Peyer's patch (tissue), 4 donors: ENCODE data around the gene CYP27A1. TPM values are rescaled to one million over a fixed set of nuclear protein-coding genes. Genes with fewer than 3 reads are reported as not detected.

ENCODE experiments used
- DNase-seq, 3 donors: peaks; one replicate each; pipeline ENCODE4 v3.0.0-alpha.2; 2017 to 2019
- H3K27ac ChIP-seq, 4 donors: fragments of 200-600 bp; sonication (generic); one replicate each; pipeline ENCODE4 v1.5.1; 2016 to 2019
- H3K27me3 ChIP-seq, 2 donors: fragments of 200-600 bp; sonication (generic); one replicate each; pipeline ENCODE4 v1.5.1; 2019
- H3K36me3 ChIP-seq, 3 donors: fragments of 200-600 bp; sonication (generic); one replicate each; pipeline ENCODE4 v1.5.1; 2016 to 2019
- H3K4me1 ChIP-seq, 4 donors: fragments of 200-600 bp; sonication (generic); one replicate each; pipeline ENCODE4 v1.5.1; 2016 to 2019
- H3K4me3 ChIP-seq, 4 donors: fragments of 200-600 bp; sonication (generic); 1 replicate in 3 of 4; 2 replicates in 1 of 4; pipeline ENCODE4 v1.5.1; 2016 to 2019; ENCODE audit warnings: mild to moderate bottlenecking in 1 of 4
- H3K9me3 ChIP-seq, 4 donors: fragments of 200-600 bp; sonication (generic); one replicate each; pipeline ENCODE4 v1.5.1; 2016 to 2019; ENCODE audit warnings: mild to moderate bottlenecking in 1 of 4
- POLR2A ChIP-seq, 2 donors: fragments of 450-650 bp; IDR thresholded peaks; one replicate each; pipeline ENCODE4 v1.5.1; 2017; ENCODE audit warnings: antibody characterized with exemption in 2 of 2, mild to moderate bottlenecking in 2 of 2, moderate library complexity in 2 of 2
- total RNA-seq, 4 donors: library from RNA; depleted of rRNA; stranded (reverse); fragments of >200 nt; gene quantifications; one replicate each; pipeline ENCODE4 v1.1.0, GENCODE V29; 2016
- TF ChIP-seq, protein P1 (sequence below), 6 experiments: fragments of 450-650 bp in 4 of 6; fragments of 200-600 bp in 2 of 6; sonication (generic) in 1 of 6; IDR thresholded peaks; one replicate each; pipeline ENCODE4 v1.5.1; 2017 to 2019; ENCODE audit warnings: antibody characterized with exemption in 6 of 6, mild to moderate bottlenecking in 3 of 6, moderate library complexity in 1 of 6

Gene CYP27A1
- total RNA-seq, 4 donors from 2014 or later: 68.5 to 277 (median 168) TPM

- no peak overlapping the region for H3K27ac ChIP-seq
- no peak for TF ChIP-seq POLR2A (IDR thresholded peaks at IDR 0.05)
- TF ChIP-seq, protein P1, sequence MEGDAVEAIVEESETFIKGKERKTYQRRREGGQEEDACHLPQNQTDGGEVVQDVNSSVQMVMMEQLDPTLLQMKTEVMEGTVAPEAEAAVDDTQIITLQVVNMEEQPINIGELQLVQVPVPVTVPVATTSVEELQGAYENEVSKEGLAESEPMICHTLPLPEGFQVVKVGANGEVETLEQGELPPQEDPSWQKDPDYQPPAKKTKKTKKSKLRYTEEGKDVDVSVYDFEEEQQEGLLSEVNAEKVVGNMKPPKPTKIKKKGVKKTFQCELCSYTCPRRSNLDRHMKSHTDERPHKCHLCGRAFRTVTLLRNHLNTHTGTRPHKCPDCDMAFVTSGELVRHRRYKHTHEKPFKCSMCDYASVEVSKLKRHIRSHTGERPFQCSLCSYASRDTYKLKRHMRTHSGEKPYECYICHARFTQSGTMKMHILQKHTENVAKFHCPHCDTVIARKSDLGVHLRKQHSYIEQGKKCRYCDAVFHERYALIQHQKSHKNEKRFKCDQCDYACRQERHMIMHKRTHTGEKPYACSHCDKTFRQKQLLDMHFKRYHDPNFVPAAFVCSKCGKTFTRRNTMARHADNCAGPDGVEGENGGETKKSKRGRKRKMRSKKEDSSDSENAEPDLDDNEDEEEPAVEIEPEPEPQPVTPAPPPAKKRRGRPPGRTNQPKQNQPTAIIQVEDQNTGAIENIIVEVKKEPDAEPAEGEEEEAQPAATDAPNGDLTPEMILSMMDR (IDR thresholded peaks at IDR 0.05): no peak
- H3K4me3 ChIP-seq: no peak overlapping the region
- H3K9me3 ChIP-seq: no peaks in the 10 kb centered on the region
- H3K4me1 ChIP-seq: peaks cover 0 to 16% (median 11%) of the 10 kb centered on the region in 4 donors
- DNase-seq: no peak
- peaks cover 0 to 30% of the 10 kb centered on the region in 2 donors for H3K27me3 ChIP-seq
- no peaks in the 10 kb centered on the region for H3K36me3 ChIP-seq
These were observed 76.1 kb downstream of the CYP27A1 start for GRCh38 chr2:218858138-218858445.

DNA sequence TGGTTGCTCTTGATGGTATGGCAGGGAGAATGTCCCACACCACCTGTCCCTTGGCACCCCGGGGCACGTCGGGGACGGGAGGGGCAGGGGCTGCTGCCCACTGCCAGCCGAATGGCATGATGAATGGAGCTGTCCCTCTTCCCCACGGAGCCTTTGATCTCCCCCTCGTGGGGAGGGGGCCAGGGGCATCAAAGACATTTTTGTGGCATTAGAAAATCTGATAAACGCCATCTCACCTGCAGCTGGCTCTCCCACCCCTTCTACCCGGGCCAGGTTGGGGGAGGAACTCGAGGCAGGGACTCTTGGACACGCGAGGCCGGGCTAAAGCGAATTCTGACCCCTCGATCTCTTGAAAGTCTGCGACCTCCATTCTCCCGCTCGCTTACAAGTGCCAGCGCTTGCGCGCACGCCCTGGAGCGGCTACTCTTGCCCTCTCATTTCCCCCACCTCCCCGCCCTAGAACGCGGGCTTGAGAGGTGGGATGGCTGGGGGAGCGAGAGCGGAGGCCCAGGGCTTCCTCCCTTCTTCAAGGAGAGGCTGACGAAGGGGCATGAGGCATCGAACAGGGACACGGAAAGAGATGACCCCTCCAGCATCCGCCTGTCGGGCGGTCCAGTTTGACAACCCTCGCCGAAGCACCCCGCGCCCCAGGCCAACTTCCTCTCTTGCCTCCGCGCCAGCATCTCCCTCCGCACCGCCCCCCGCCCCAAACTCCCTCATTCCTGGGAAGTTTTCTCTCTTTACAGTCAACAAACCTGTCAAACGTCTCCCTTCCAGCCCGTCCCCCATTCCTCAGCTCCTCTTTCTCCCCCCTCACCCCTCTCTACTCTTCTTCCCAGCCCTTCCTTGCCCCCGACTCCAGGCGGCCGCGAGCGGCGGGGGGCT, 77.0 kb downstream of the CYP27A1 start:
- no peaks in the 10 kb centered on the region for H3K9me3 ChIP-seq
- peaks cover 0 to 30% of the 10 kb centered on the region in 2 donors for H3K27me3 ChIP-seq
- peaks cover 0 to 16% (median 11%) of the 10 kb centered on the region in 4 donors for H3K4me1 ChIP-seq
- DNase-seq: no peak
- no peak overlapping the region for H3K27ac ChIP-seq
- peak overlapping the region in 3 of 4 donors; percentile 36 to 48 (median 42) for H3K4me3 ChIP-seq
- TF ChIP-seq, protein P1 (IDR thresholded peaks at IDR 0.05): no peak
- no peak for TF ChIP-seq POLR2A (IDR thresholded peaks at IDR 0.05)
- no peaks in the 10 kb centered on the region for H3K36me3 ChIP-seq

DNA sequence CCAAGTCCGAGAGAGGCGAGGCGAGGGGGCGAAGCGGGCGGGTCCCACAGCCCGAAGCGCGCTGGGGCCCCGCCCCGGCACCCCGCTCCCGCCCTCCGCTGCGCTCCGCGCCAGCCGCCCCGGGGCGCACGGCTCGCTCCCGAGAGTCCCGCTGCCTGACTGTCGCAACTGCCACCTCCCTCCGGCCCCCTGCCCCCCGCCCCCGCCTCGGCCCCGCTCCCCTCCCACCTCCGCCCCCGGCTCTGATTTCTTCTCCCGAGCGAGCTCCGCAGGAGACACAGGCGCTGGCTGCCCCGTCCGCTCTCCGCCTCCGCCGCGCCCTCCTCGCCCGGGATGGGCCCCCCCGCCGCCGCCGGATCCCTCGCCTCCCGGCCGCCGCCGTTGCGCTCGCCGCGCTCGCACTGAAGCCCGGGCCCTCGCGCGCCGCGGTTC, 77.6 kb downstream of the CYP27A1 start, which contains the start of gene WNT6:
TSS of gene WNT6 (plus strand) at position 250 of the 432 bp plus-strand sequence. CDS start 233 bp downstream, outside the sequence.
- peak within 1 kb of the TSS in 3 of 4 donors; percentile 36 to 48 (median 42) for H3K4me3 ChIP-seq
- H3K27ac ChIP-seq: no peak within 1 kb of the TSS
- DNase-seq: no peak
- H3K36me3 ChIP-seq: no peaks in the 10 kb centered on the region
- peaks cover 0 to 16% (median 11%) of the 10 kb centered on the region in 4 donors for H3K4me1 ChIP-seq
- peaks cover 0 to 30% of the 10 kb centered on the region in 2 donors for H3K27me3 ChIP-seq
- TF ChIP-seq, protein P1 (IDR thresholded peaks at IDR 0.05): no peak
- no peak for TF ChIP-seq POLR2A (IDR thresholded peaks at IDR 0.05)
- H3K9me3 ChIP-seq: no peaks in the 10 kb centered on the region

DNA sequence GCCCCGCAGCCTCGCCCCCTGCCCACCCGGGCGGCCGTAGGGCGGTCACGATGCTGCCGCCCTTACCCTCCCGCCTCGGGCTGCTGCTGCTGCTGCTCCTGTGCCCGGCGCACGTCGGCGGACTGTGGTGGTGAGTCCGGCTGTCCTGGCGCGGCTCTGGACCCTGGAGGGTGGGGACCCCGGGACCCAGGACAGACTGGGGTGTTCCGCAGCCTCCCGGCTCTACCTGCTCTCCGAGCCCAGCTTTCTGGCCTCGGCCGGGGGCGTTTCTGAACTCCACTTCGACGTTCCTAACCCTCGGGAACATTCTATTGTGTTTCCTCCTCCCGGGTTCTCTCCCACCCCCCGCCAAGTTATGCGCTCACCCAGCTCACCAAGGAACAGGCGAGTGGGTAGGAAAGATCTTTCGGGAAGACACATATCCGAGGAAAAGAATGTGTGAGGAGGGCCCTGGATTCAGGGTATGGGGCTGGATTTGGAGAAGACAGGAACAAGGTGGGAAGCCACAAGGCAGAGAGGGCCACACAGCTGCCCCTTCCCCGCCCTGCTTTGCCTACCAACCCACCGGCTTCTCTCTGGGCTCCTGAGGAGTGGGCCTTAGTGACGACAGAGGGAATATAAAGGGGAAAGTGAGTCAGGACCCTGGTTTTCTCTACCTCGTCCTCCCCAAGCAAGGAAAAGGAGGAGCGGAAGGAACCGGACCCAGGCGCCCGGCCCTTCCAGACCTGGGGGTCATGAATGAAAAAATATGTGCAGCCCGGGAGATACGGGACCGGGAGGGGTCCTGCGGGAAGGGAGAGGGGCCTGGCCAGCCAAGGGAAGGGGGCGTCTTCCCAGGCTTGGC, 78.3 kb downstream of the CYP27A1 start:
- Histone ChIP-seq H3K4me1 (peaks cover 0 to 16% (median 11%) of the 10 kb centered on the region in 4 donors), H3K4me3 (peak overlapping the region in 3 of 4 donors; percentile 36 to 48 (median 42)), H3K27ac (no peak overlapping the region), H3K36me3 (no peaks in the 10 kb centered on the region), H3K27me3 (peaks cover 0 to 30% of the 10 kb centered on the region in 2 donors), H3K9me3 (no peaks in the 10 kb centered on the region)
- DNase-seq: no peak
- TF ChIP-seq, protein P1 (IDR thresholded peaks at IDR 0.05): no peak
- no peak for TF ChIP-seq POLR2A (IDR thresholded peaks at IDR 0.05)

- Histone ChIP-seq H3K4me1 (peaks cover 0 to 16% (median 11%) of the 10 kb centered on the region in 4 donors), H3K27me3 (peaks cover 0 to 30% of the 10 kb centered on the region in 2 donors), H3K9me3 (no peaks in the 10 kb centered on the region), H3K4me3 (peak overlapping the region in 1 of 4 donors; percentile 36), H3K36me3 (no peaks in the 10 kb centered on the region), H3K27ac (no peak overlapping the region)
- TF ChIP-seq, protein P1 (IDR thresholded peaks at IDR 0.05): no peak
- TF ChIP-seq POLR2A (IDR thresholded peaks at IDR 0.05): no peak
- DNase-seq: peak in 1 of 3 donors; percentile 61
These were observed 79.0 kb downstream of the CYP27A1 start for GRCh38 chr2:218860950-218861381.
